COLO829 (cell line): ENCODE data around the gene BEND2.
"Not testable (repeated sequence)": the region's sequence is repeated elsewhere in the genome, so short reads cannot be mapped to it uniquely, and the experiment has no call there.

Experiments
- DNase-seq: peaks from one replicate; pipeline ENCODE4 v3.0.0; 2012; ENCODE audit warnings: low spot score

BEND2 gene

DNA sequence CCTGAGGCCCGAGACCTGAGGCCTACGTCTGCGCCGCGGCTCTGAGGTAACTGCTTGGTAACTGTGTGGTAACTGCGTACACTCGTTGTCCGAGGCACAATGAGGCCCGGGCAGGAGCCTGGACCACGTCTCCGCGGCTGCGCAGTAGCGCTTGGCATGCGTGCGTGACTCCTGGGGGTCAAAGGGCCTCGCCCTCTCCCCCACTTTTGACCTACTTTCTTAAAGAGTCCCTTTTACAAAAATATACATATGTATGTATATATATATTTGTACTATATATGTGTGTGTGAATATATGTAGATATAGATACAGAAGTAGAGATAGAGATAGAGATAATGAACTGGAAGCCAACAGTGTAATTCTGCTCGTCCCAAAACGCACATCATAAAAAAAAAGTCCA lies at the start of gene BEND2:
Gene BEND2 (minus strand): TSS at position 101 of the 400 bp plus-strand sequence. CDS start 136 bp downstream, outside the sequence.
- no peak for DNase-seq

DNA sequence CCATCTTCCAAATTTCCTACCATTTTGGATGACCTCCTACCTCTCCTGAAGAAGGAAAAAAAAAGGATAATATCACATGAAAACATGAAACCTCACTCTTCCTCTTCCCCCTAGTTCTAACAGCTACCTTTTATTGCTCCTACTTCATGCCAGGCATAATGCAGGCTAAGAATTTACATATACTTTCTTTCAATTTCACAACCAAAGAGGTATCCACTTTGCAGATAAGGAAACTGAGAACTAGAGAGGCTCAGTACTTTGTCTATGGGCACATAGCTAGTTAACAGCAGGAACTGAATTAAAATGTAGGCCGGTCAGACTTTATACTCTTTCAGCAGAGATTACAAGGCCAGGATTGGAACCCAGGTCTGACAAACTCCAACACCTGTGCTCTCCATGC lies 34.4 kb upstream of the BEND2 start:
- DNase-seq, result no peak

DNA sequence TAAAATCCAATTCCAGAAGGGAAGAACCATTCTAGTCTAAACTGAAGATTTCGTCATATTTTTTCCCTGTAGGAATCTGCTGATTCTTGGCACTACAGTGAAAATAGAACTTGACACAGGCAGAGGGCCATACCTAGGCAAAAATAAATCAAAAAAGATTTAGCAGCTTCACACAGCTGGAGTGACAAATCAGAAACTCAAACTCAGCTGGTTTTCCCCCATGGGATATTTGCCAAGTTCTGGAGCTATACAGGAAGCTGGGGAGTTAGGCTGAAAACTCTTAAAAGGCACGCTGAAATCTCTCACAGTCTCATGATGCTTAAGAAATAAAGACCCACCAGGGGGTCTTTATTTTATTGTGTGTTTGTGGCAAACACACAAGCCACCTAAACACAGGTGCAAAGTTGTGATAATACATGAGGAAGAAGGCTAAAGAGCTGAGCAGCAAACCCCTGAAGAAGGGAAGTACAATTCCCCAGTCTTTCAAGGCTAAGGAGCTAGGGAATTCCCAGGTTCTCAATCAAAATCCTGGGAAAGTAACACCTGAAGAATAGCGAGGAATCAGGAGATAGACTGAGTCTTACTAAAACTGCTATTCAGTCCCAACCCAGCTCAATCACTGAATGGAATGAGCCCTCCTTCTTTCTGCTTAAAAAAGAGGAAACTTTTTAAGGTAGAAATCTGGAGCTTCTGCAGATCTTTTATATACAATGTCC lies 32.1 kb upstream of the BEND2 start:
- DNase-seq, result no peak

DNA sequence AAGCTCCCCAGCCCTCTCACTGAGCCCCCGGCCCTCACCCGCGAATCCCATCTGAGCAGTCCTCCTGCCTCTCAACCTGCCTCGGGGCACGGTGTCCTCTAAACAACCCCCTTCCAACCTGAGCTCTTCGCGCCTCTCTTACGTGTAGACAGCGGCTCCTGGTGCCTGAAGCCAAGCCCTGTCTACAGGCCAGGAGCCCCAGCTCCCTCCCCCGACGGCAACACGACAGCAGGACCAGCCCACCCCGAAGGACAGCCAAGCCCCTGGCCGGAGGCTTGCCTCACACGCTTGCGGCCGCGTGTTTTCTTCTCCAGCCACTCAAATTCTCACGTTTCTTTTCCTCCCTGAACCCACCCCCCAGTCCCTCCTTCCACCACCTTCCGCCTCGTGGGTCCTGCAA lies 9.0 kb upstream of the BEND2 start:
- not testable (repeated sequence) for DNase-seq

DNA sequence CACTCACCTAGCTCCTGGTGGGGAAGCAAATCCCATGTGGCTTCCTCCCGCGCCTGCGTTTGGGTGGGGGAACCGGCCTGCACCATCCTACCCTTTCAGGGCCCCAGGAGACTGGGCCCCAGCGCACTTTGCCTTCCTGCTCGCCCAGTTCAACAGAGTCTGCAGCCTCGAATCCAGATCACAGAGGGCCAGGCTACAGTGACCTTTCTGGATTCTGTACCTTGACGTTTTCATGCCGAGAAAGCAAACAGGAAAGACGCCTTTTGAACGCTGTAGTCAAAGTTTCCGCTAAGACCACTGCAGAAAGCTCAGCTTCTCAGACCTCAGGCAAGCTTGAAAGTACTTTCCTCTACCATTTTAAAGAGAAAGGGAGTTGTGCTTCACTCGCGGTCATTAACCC lies 7.4 kb upstream of the BEND2 start:
- no peak for DNase-seq

DNA sequence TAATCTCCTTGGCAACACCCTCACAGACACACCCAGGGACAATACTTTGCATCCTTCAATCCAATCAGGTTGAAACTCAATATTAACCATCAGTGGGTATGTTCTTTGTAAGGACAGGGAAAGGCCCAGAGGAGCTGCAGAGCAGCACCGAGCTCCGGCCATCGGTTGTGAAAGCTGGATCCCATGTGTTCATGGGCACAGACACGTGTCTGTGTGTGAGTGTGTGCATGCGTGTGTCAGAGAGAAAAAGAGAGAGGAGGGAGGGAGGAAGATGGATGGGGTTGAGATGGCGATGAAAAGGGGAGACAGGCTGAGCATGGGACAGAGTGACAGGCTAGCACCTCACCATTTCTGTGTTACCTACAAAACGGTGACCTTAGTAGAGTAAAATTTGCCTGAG lies 6.8 kb upstream of the BEND2 start:
- no peak for DNase-seq

DNA sequence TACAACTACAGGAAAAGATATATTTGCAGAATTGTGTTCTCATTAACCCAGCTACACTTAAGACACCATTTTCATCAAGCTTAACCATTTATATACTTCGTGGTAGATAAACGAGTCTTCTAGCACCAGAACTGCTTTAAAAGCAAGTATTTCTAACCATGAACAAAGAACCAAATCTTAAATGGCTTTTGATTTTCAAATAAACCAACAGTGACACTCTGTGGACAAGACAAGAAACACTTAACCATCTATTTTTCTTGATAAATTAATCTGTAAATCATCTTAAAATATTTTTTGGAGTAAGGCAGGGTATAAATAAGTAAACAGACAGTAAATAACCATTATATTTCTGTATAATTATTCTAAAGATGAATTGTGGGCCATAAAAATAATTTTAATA lies 10.2 kb downstream of the BEND2 start:
- peak; percentile 4 for DNase-seq

DNA sequence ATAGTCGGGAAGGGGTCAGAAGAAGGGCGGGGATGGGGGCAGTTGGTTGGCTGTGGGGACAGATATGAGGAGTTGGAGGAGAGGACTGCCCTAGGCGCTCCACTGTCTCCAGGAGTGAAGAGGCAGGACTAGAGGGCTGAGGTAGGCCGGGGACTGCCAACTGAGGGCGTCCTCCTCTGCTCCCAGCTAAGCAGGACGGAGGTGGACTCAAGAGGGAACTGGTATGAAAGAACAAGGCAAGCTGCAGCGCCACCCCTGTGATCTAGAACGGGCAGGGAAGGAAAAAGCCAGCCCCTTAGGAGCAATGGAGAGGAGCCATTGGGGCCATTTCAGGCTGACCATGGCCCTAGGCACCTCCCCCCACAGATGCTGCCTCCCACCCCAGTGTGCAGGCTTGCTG lies 14.0 kb downstream of the BEND2 start:
- DNase-seq, result no peak

DNA sequence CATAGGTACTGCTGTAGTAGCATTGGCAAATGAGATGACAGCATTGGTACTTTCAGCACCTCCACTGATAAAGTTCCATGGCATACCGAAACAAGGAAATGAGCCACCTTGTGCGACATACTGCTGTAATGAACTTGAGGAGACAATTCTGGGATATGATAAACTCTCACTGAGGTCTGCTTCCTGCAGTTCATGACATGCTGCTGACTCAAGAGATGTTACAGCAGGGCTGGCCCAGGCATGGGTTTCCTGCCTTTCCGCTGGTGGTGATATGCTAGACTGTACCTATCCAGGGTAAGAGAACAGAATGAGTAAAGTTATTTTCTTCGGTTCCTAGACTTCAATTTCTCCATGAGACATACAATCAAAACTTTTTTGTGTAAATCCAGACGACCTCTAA lies 17.1 kb downstream of the BEND2 start:
- DNase-seq, result no peak

DNA sequence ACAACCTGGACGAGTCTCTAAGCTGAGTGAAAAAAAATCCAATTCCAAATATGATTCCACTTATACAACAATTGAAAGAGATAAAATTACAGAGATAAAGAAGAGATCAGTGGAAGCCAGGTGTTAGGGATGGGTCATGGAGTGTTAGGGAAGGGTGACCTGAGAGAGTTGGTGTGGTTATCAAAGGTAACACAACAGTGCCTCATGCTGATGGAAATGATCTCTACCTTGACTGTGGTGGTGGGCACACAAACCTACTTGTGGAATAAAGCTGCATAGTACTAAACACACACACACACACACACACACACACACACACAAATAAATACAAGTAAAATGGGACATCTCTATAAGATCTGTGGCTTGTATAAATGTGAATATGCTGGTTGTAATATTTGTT lies 26.0 kb downstream of the BEND2 start:
- no peak for DNase-seq

DNA sequence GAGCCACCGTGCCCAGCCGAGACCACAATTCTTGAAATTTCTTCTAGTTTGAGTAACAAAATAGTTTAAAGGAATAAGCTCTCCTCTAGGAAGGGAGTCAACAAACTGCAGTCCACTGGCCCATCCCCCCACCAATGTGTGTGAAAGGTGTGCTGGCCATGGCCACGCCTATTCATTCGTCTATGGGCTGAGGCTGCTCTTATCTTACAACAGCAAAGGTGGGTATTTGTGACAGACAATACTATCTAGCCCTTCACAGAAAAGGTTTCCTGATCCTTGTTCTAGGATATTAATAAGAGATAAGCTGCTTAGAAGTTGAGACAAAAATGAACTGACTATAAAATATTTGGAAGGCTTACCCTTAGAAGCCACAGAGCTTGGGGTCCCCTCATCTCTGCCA lies 41.2 kb downstream of the BEND2 start:
- DNase-seq, result no peak

DNA sequence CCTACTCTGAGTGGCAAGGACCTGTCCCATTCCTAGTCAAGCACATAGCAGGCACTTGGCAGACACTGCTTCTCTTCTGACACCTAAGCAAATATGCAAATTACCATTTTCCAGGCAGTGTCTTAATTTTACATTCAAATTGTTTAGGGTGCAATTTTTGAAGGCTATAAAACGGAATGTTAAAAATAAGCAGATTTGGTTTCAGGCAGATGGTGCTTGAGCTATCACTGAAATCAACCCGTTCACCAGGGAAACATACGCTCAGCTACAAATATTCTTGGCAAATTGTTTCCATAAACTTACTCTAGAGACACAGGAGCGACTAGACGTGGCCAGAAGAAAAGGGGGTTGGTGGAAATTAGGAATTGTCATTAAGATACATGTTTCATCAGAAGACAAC lies 45.7 kb downstream of the BEND2 start:
- DNase-seq, result no peak

DNA sequence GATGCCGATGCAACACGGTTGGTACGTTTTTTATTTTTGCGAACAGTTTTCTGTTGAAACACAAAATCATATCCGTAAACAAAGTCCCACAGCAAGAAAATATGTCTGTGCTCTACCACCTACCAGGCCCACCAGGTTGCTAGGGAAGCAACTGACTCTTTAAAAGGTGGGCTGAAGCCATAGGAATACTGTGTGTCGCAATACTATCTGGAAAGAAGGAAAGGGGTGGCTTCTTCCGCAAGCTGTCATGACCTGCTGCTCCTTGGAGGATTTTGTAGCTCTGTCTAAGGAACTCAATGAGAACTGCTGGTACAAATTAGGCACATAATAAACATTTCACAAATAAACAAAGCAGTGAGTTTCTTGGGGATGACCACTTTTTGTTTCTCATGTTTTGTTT lies 46.5 kb downstream of the BEND2 start:
- no peak for DNase-seq

DNA sequence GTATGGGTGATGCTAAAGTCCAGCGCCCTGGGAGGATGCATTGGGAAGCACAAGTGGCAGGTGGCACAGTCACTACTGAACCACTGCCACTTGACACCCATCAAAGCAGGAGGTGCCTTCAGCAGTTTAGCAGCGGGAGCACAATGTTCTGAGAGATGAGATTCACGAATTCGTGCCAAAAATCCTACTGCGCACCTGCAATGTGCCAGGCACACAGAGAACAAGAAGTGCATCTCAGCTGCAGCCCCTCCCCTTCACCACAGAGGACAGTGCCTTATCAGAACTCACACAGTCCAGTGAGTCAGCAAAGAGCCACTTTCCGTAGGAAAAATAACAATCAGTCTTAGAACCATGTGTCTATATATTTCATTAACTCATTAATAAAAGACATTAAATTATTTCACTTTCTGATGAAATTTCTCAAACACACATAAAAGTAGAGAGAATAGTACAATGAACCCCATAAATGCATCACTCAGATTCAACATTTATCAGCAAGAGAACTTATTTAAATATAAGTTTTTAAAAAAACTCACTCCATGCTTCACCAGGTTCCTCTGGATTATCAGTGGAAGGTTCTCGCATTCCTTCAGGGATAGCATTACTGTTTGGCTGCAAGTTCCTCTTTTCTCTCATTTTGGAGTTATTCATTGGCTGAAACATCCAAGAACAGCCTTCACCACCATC lies 47.0 kb downstream of the BEND2 start:
- DNase-seq, result no peak

DNA sequence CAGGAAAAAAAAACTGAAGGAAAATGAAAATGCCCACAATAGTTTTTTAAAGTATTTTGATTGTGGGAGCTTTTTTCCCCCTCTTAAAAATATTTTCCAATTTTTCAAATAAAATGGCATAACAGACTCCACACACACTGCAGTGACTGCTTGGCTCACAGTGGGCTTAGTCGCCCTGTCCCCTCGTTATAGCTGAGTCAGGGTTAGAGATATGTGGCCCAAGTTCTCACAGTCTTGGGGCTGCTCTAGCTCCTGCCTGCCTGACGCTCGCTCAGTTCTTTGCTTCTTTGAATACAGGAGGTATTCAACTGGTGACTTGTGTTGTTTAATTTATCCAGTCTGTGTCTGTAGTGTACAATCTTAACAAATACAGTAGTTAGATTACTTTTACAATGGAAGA lies 47.7 kb downstream of the BEND2 start:
- no peak for DNase-seq

DNA sequence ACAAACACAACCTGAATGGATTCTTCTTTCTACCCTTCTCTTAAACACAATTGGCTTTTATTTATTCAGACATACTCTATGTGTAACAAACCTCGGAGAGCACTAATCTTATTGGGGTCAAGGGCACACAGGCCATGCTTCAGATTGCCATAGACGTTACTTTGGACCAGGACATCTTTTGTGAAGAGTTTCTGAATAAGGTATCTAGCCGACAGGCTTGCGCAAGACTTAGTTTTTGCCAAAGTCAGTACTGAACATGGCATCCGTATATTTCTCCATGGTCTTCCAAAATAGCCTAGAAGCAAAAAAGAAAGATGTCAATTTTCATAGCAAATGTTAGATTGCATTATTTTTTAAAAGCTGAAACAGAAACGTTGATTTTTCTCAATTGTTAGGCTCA lies 49.8 kb downstream of the BEND2 start:
- no peak for DNase-seq

DNA sequence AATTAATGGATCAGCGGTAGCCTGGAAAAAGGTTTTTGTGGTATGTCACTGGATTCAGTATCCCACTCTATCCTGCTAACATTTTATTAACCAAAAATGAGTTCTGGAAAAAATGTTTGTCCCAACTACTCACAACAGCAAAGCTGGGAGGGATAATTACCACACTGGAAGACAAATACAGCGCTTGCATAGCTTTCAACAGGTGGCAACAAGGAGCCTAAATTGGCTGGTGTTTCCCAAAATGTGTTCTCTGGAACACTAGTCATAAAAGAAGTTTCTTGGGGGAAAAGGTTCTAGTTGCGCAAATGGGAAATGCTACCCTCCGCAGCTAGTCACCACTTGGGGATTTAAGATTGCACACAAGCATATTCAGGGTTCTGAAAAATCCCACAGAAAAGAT lies 54.6 kb downstream of the BEND2 start:
- DNase-seq, result no peak

DNA sequence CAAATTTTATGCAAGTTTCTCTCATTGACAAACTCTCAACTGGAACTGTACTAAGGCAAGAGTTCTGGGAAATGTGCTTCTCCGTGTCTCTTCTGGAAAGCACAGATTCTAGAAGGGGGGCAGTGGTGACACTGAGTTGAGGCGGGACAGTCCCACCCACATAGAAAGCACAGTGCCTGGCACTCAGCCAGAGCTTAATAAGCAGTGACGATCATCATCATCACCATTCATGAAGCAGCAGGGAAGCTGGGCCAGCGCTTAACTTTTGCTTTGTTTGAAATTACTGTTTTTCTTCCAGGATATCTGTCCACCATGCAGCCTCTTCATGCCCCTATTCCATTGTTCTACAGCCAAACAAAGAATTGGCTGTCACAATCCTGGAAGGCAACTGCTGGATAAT lies 60.3 kb downstream of the BEND2 start:
- DNase-seq, result no peak

DNA sequence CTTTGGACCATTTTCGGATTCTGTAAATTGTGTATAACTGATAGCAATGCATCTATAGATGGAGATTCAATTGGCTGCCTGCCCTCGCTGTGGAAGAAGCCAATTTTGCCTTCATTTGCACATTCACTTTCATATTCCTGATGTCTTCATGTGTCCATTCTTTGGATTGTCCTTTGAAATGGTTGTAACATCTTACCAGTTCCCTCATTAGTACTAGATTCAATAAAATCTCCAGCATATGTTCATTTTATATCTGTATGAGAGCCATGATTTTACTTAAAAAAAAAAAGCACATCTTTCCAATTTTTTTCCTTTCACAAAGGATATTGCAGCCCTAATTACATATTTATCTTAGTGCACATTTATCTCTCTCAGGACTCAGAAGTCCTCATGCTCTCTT lies 61.7 kb downstream of the BEND2 start:
- no peak for DNase-seq

DNA sequence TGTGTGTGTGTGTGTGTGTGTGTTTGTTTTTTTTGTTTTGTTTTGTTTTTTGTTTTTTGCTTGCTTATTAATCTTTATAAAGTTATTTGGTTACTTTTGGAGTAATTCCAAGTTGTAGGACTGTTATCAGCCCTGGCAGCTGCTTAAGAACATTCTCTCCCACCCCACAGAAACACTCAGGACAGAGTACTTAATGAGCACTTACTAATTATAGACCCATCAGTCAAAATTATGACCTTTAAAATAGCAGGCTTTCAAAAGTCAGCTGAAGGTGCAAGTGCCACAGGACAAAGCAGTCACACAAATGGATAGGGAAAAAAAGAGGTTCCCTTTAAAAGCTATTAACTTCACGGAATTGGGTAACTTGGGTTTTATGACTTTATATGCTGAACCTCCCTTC lies 69.0 kb downstream of the BEND2 start:
- no peak for DNase-seq

DNA sequence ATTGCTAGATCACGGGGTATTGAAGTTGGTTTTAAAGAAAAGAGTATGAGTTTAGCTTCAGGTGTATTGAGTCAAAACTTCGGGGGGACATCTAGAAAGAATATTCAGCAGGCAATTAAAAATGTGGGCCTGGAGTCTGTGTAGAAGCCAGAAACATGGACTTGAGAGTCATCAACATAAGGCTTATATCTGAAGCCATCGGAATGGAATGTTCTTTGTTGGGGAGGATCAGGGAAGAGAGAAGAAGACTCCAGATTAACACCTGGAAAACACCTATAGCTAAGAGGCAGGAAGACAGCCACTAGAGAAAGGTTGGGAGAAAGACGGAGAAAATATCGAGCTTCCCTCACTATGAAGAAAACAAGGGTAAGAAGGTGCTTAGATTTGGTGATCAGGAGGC lies 69.5 kb downstream of the BEND2 start:
- no peak for DNase-seq

DNA sequence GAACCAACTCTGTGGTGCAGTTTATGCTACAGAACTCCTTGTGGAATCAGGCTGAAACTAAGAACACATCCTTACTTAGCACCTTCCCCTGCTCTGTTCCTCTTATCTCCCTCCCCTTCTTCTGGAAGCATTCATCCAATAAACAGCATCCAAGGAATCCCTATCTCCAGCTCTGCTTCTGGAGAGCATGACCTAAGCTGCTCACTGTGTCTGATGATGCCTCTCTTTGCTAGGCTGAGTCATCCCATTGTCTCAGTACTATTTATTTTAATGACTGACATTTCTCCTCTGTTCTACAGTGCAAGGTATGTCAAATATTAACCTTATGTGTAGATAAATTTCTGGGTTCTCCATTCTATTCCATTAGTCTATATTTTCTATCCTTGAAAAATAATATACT lies 71.2 kb downstream of the BEND2 start:
- DNase-seq, result no peak

DNA sequence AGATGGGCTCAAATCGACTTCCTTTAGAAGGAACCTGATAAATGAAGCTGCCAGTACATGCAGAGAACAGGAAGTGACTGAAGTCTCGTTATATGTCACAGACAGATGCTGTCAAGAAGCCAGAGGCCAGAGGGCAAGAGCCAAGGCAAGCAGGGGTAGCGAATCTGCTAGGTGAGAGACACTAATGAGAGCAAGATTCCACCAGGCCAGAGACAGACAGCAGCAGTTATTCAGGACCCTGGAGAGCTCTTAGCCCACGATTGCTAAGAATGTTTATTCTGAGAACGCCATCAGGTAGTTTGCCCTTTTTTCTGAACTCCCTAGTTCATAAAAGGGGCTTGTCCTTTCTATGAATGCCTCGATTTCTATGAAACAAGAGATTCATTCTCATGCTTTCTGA lies 73.7 kb downstream of the BEND2 start:
- peak; percentile 3 for DNase-seq

DNA sequence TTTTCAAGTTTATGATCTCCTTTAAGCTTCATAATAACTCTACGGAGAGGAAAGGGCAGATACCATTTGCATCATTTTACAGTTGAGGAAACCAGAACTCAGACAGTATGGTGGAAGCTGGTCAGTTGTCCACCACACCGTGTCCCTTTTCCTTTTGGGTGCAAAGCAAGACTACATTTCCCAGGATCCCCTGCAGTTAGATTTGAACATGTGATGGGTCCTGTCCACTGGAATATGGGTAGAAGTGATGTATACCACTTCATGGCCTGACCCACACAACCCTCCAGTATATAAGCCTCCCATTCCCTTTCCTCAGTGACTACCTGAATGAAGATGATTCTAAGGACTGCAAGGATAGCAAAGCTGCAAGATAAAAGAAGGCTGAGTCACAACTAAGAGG lies 74.7 kb downstream of the BEND2 start:
- no peak for DNase-seq
